MCF 10A (cell line): ENCODE measurements around the gene GALNS. TPM values are rescaled to one million over a fixed set of nuclear protein-coding genes. Genes with fewer than 3 reads are reported as not detected.

ENCODE experiments used
- BruUV-seq: library from RNA; stranded (reverse); fragments of 400-500 nt; replicated peaks from 2 replicates; lab custom pipeline; 2021; lab: Mats Ljungman, UMichigan
- CTCF ChIA-PET: fragments of 300-600 bp; sonication (Branson Sonifier 250); formaldehyde crosslinking; extraction: SDS; loops from one replicate; lab custom pipeline; 2021; ENCODE audit warnings: antibody characterized with exemption, inconsistent platforms; lab: Yijun Ruan, JAX
- POLR2A ChIA-PET: fragments of 300-600, 350-650 bp; sonication (Branson Sonifier 250); formaldehyde crosslinking; extraction: SDS; loops from one replicate; lab custom pipeline; 2020; ENCODE audit warnings: antibody characterized with exemption, inconsistent platforms; lab: Yijun Ruan, JAX
- DNase-seq: peaks from one replicate; pipeline ENCODE4 v3.0.0-alpha.2; 2018; ENCODE audit not compliant: unreplicated experiment
- H3K27ac Mint-ChIP-seq: one replicate; pipeline ENCODE4 v1.8.0; 2022; ENCODE audit warnings: mild to moderate bottlenecking, low read depth, mixed read lengths; ENCODE audit not compliant: unreplicated experiment
- H3K27me3 Mint-ChIP-seq: one replicate; pipeline ENCODE4 v1.8.0; 2022; ENCODE audit warnings: mixed read lengths; ENCODE audit not compliant: insufficient read depth, unreplicated experiment
- H3K36me3 Mint-ChIP-seq: one replicate; pipeline ENCODE4 v1.8.0; 2022; ENCODE audit warnings: mild to moderate bottlenecking, moderate library complexity, mixed read lengths; ENCODE audit not compliant: insufficient read depth, unreplicated experiment
- H3K4me1 Mint-ChIP-seq: one replicate; pipeline ENCODE4 v1.8.0; 2022; ENCODE audit warnings: mixed read lengths; ENCODE audit not compliant: insufficient read depth, unreplicated experiment
- H3K4me3 Mint-ChIP-seq: one replicate; pipeline ENCODE4 v1.8.0; 2022; ENCODE audit warnings: mild to moderate bottlenecking, moderate library complexity, mixed read lengths; ENCODE audit not compliant: unreplicated experiment
- H3K9me3 Mint-ChIP-seq: one replicate; pipeline ENCODE4 v1.8.0; 2022; ENCODE audit warnings: mixed read lengths; ENCODE audit not compliant: unreplicated experiment
- intact Hi-C: fragments of 100-400 bp; cut with micrococcal nuclease; formaldehyde crosslinking; loops from 2 replicates; pipeline ENCODE4 v1.14.1; 2022
- total RNA-seq: library from RNA; stranded (reverse); gene quantifications from 2 replicates; pipeline ENCODE4 v1.2.3, GENCODE V29; 2022
- TF ChIP-seq, protein P1 (sequence below): fragments of 200-600 bp; IDR thresholded peaks from one replicate; pipeline ENCODE4 v1.8.0; 2022; ENCODE audit warnings: antibody characterized with exemption, mild to moderate bottlenecking; ENCODE audit not compliant: unreplicated experiment

GALNS gene
- total RNA-seq, 1 experiment from 2014 or later = 26.0 TPM

DNA sequence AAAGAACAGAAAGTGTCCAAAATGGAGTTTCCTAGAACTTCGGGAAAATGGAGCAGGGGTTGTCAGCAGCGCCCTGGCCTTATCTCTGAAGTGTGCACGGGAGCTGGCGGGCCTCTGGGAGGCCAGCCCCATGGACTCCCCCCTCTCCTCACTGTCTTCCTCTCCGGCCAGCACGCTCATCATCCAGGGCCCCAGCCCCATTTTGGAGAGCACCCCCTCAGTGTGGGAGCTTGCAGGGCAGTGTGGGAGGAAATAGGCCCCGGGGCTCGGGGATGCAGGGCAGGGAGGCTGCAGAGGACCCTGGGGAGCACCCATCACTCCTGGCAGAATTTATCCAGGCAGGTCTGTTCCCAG lies 14.6 kb upstream of the GALNS start:
- no peak overlapping the region for H3K27ac Mint-ChIP-seq
- BruUV-seq = no TSS peak
- POLR2A ChIA-PET = no interaction called here
- no peak for DNase-seq
- TF ChIP-seq, protein P1, sequence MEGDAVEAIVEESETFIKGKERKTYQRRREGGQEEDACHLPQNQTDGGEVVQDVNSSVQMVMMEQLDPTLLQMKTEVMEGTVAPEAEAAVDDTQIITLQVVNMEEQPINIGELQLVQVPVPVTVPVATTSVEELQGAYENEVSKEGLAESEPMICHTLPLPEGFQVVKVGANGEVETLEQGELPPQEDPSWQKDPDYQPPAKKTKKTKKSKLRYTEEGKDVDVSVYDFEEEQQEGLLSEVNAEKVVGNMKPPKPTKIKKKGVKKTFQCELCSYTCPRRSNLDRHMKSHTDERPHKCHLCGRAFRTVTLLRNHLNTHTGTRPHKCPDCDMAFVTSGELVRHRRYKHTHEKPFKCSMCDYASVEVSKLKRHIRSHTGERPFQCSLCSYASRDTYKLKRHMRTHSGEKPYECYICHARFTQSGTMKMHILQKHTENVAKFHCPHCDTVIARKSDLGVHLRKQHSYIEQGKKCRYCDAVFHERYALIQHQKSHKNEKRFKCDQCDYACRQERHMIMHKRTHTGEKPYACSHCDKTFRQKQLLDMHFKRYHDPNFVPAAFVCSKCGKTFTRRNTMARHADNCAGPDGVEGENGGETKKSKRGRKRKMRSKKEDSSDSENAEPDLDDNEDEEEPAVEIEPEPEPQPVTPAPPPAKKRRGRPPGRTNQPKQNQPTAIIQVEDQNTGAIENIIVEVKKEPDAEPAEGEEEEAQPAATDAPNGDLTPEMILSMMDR = no peak
- intact Hi-C loops = no loop called here
- CTCF ChIA-PET = no interaction called here
- H3K4me3 Mint-ChIP-seq = no peak overlapping the region
- no peaks in the 10 kb centered on the region for H3K36me3 Mint-ChIP-seq
- no peaks in the 10 kb centered on the region for H3K4me1 Mint-ChIP-seq
- H3K27me3 Mint-ChIP-seq = peaks cover 61% of the 10 kb centered on the region
- H3K9me3 Mint-ChIP-seq = no peaks in the 10 kb centered on the region

DNA sequence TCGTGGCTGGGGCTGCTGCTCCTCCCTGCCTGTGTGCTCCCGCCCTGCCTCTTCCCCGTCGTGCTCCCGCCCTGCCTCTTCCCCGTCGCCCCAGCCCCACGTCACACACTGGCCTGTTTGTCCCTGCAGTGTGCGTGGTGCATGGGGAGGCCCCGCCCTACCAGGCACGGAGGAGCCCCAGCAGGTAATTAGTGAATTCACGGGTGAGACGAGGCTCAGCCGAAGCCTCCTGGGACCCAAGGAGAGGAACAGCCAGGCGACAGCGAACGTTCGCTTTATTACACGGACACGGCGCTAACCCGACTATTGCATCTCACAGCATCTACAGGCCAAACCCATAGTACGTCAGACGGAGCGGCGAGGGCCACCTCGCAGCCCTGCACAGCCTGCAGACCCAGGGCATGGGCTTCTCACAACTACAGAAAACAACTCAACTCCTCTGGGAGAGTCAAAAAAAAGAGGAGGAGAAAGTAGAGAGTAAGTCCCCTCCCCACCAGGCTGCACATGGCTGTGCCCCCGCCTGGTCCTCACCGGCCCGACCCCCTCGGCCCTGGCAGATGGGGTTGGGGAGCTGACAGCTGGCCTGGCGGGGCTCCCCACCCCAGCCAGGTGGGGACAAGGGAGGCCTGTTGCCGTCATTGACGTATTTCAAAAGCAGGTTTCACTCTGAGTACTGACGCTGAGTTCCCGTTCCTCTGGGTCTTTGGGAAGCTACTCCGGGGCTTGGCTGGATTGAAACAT lies 14.0 kb upstream of the GALNS start:
- TF ChIP-seq, protein P1 = no peak
- POLR2A ChIA-PET = no interaction called here

DNA sequence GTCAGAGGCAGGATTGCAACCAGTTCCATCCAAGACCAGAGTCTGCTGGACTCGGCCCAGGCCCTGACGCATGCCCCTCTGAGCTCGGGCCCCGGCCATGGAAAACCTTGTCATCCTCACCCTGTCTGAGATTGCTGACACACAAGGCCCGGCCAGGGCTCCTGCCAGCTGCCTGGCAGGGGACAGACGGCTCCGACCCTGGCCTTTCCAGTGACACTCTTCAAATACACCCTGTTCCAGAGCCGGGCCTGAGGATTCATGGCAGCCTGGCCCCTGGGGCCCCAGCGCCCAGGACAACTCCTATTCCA lies 12.9 kb upstream of the GALNS start:
- Mint-ChIP-seq H3K4me1 (no peaks in the 10 kb centered on the region), H3K27me3 (peaks cover 44% of the 10 kb centered on the region), H3K36me3 (no peaks in the 10 kb centered on the region), H3K9me3 (no peaks in the 10 kb centered on the region), H3K4me3 (no peak overlapping the region), H3K27ac (no peak overlapping the region)
- no TSS peak for BruUV-seq
- CTCF ChIA-PET = no interaction called here
- no peak for DNase-seq
- intact Hi-C loops = no loop called here
- TF ChIP-seq, protein P1 = no peak
- POLR2A ChIA-PET = no interaction called here

More for the DNA sequence above, 14.0 kb upstream of the GALNS start:
- H3K9me3 Mint-ChIP-seq = no peaks in the 10 kb centered on the region
- CTCF ChIA-PET = interaction anchor here (0.7 kb wide), 1 partner anchor 304 kb away, joined by 3 read pairs; no protein-coding TSS in a partner anchor
- H3K4me1 Mint-ChIP-seq = no peaks in the 10 kb centered on the region
- H3K4me3 Mint-ChIP-seq = no peak overlapping the region
- H3K27me3 Mint-ChIP-seq = peaks cover 56% of the 10 kb centered on the region
- no peak overlapping the region for H3K27ac Mint-ChIP-seq
- no peak for DNase-seq
- intact Hi-C loops = no loop called here
- BruUV-seq = no TSS peak
- no peaks in the 10 kb centered on the region for H3K36me3 Mint-ChIP-seq

DNA sequence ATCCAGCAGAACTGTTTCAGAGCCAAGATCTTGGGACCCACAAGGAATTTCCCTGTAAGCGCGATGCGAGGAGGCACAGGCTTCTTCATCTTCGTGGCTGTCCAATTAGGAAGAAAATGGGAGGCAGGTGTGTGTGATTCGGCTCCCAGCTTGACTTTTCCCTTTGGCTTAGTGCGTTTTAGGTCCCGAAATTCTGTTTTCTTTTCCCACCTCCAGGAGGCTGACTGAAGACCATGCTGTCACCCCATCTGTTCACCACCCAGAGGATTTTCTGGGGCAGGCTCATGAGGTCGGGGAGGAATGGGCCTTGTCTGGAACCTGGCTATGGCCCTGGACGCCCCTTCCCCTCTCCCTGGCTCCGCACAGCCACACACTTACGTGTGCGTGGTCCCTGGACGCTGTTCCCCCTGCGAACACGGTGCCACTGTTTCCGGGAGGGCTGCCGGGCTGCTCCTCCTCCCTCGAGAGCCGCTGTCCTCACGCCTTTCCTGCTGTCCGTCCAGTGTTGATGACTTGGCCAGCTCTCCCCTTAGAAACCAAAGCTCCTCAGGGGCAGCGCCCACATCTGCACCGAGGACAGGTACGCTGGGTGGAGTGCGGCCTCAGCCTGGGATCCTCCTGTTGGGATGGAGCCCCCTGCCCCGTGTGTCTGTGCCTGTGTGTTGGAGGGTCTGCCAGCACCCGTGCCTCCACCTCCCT lies 12.4 kb upstream of the GALNS start:
- no peak overlapping the region for H3K27ac Mint-ChIP-seq
- H3K36me3 Mint-ChIP-seq = no peaks in the 10 kb centered on the region
- H3K4me1 Mint-ChIP-seq = no peaks in the 10 kb centered on the region
- TF ChIP-seq, protein P1 = no peak
- ChIA-PET POLR2A (no interaction called here), CTCF (interaction anchor here (0.7 to 1.3 kb wide), 2 partner anchors 11 to 298 kb away, joined by 3 to 6 read pairs; no protein-coding TSS in a partner anchor)
- peaks cover 39% of the 10 kb centered on the region for H3K27me3 Mint-ChIP-seq
- no peak for DNase-seq
- no peak overlapping the region for H3K4me3 Mint-ChIP-seq
- intact Hi-C loops = no loop called here
- BruUV-seq = no TSS peak
- H3K9me3 Mint-ChIP-seq = no peaks in the 10 kb centered on the region
